Osteocyte (in vitro differentiated cells): ENCODE results near the gene ECM2. TPM values are rescaled to one million over a fixed set of nuclear protein-coding genes. Genes with fewer than 3 reads are reported as not detected.

ENCODE experiments used
- DNase-seq: peaks from one replicate; pipeline ENCODE4 v3.0.0; 2021; ENCODE audit warnings: mixed read lengths; ENCODE audit not compliant: unreplicated experiment; ENCODE audit errors: extremely low spot score
- H3K27ac Mint-ChIP-seq: one replicate; pipeline ENCODE4 v1.8.0; 2021; ENCODE audit warnings: mild to moderate bottlenecking, mixed read lengths; ENCODE audit not compliant: unreplicated experiment
- H3K27me3 Mint-ChIP-seq: one replicate; pipeline ENCODE4 v1.8.0; 2021; ENCODE audit warnings: mixed read lengths; ENCODE audit not compliant: unreplicated experiment
- H3K36me3 Mint-ChIP-seq: one replicate; pipeline ENCODE4 v1.8.0; 2021; ENCODE audit warnings: mixed read lengths; ENCODE audit not compliant: unreplicated experiment
- H3K4me1 Mint-ChIP-seq: one replicate; pipeline ENCODE4 v1.8.0; 2021; ENCODE audit warnings: mixed read lengths; ENCODE audit not compliant: unreplicated experiment
- H3K4me3 Mint-ChIP-seq: one replicate; pipeline ENCODE4 v1.8.0; 2021; ENCODE audit warnings: mild to moderate bottlenecking, moderate library complexity, mixed read lengths; ENCODE audit not compliant: unreplicated experiment
- H3K9me3 Mint-ChIP-seq: one replicate; pipeline ENCODE4 v1.8.0; 2021; ENCODE audit warnings: mixed read lengths; ENCODE audit not compliant: unreplicated experiment
- CTCF ChIP-seq: fragments of 200-600 bp; sonication (generic); IDR thresholded peaks from 2 replicates; pipeline ENCODE4 v1.5.0; 2021; ENCODE audit warnings: antibody characterized with exemption, mild to moderate bottlenecking, moderate library complexity
- total RNA-seq: library from RNA; stranded (reverse); gene quantifications from 2 replicates; pipeline ENCODE4 v1.2.1, GENCODE V29; 2021

Gene ECM2
- total RNA-seq, 1 donor from 2014 or later = 53.3 TPM

GRCh38 chr9:92484563-92484962 is 51.2 kb downstream of the ECM2 start:
- no peak overlapping the region for H3K4me3 Mint-ChIP-seq
- H3K27me3 Mint-ChIP-seq = no peaks in the 10 kb centered on the region
- TF ChIP-seq CTCF = no peak
- no peak for DNase-seq
- no peaks in the 10 kb centered on the region for H3K9me3 Mint-ChIP-seq
- no peaks in the 10 kb centered on the region for H3K36me3 Mint-ChIP-seq
- peak overlapping the region; percentile 93 for H3K27ac Mint-ChIP-seq
- H3K4me1 Mint-ChIP-seq = peaks cover 80% of the 10 kb centered on the region

GRCh38 chr9:92483627-92484545 is 51.9 kb downstream of the ECM2 start:
- H3K4me1 Mint-ChIP-seq = peaks cover 80% of the 10 kb centered on the region
- H3K27ac Mint-ChIP-seq = peak overlapping the region; percentile 93
- H3K9me3 Mint-ChIP-seq = no peaks in the 10 kb centered on the region
- no peaks in the 10 kb centered on the region for H3K36me3 Mint-ChIP-seq
- H3K4me3 Mint-ChIP-seq = peak overlapping the region; percentile 38
- TF ChIP-seq CTCF = no peak
- H3K27me3 Mint-ChIP-seq = no peaks in the 10 kb centered on the region
- DNase-seq = no peak

GRCh38 chr9:92482805-92483204 is 53.0 kb downstream of the ECM2 start:
- peaks cover under 1% of the 10 kb centered on the region for H3K36me3 Mint-ChIP-seq
- peaks cover 71% of the 10 kb centered on the region for H3K4me1 Mint-ChIP-seq
- DNase-seq = no peak

DNA sequence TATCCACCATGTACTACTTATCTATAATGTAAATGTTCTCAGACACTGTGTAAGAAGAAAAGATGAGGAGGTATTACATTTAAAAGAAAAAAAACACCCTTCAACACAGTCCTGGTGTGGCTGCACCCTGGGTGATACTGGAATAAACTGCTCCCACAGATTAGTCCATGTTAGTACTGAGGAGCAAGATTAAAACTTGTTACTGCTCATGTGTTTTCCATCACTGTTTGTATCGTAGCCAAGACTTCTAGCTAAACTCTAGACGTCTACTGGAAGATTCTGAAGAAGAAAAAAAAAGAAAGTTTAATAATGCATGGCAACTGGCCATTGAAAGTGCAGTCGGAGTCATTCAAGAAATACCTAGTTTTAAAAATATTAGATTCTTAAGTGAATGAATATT is 53.5 kb downstream of the ECM2 start, which contains the start of gene ASPN:
Gene ASPN (minus strand): TSS at position 178 of the 400 bp plus-strand sequence.
- peaks cover 71% of the 10 kb centered on the region for H3K4me1 Mint-ChIP-seq
- no peak for DNase-seq

More at GRCh38 chr9:92482805-92483204, 53.0 kb downstream of the ECM2 start:
- H3K4me3 Mint-ChIP-seq = peak overlapping the region; percentile 71
- H3K9me3 Mint-ChIP-seq = no peaks in the 10 kb centered on the region
- no peak for TF ChIP-seq CTCF
- H3K27ac Mint-ChIP-seq = peak overlapping the region; percentile 93
- H3K27me3 Mint-ChIP-seq = no peaks in the 10 kb centered on the region

More for the DNA sequence above, 53.5 kb downstream of the ECM2 start, which contains the start of gene ASPN:
- no peak for TF ChIP-seq CTCF
- H3K27ac Mint-ChIP-seq = peak within 1 kb of the TSS; percentile 93
- no peaks in the 10 kb centered on the region for H3K27me3 Mint-ChIP-seq
- no peaks in the 10 kb centered on the region for H3K9me3 Mint-ChIP-seq
- peak within 1 kb of the TSS; percentile 78 for H3K4me3 Mint-ChIP-seq
- H3K36me3 Mint-ChIP-seq = peaks cover 3% of the 10 kb centered on the region
